HG03575 (cell line): ENCODE measurements around the gene OR5AK2.
"Not testable (repeated sequence)": the region's sequence is repeated elsewhere in the genome, so short reads cannot be mapped to it uniquely, and the experiment has no call there.

Experiments used
- ATAC-seq: cut with Tn5 transposase; IDR thresholded peaks from one replicate; pipeline ENCODE4 v1.9.1; 2021; ENCODE audit not compliant: unreplicated experiment, insufficient number of reproducible peaks, low FRiP score; ENCODE audit errors: extremely low read depth

OR5AK2 gene, protein sequence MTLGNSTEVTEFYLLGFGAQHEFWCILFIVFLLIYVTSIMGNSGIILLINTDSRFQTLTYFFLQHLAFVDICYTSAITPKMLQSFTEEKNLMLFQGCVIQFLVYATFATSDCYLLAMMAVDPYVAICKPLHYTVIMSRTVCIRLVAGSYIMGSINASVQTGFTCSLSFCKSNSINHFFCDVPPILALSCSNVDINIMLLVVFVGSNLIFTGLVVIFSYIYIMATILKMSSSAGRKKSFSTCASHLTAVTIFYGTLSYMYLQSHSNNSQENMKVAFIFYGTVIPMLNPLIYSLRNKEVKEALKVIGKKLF

DNA sequence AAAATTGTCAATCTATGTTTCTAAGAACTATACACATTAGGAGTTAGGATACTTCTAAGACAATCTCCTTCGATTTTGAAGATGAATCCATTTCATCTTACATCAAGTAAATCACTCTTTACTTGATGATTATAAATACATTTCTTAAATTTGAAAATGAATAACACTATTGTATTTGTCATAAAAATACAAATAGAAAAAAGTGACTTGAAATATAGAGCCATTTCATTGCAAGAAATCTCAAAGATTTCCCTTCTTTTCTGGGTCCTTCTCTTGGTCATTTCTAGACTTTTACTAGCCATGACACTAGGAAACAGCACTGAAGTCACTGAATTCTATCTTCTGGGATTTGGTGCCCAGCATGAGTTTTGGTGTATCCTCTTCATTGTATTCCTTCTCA is at the start of gene OR5AK2:
TSS of gene OR5AK2 (plus strand) at position 301 of the 400 bp plus-strand sequence. CDS start at position 301, 0 bp downstream.
- no peak for ATAC-seq

DNA sequence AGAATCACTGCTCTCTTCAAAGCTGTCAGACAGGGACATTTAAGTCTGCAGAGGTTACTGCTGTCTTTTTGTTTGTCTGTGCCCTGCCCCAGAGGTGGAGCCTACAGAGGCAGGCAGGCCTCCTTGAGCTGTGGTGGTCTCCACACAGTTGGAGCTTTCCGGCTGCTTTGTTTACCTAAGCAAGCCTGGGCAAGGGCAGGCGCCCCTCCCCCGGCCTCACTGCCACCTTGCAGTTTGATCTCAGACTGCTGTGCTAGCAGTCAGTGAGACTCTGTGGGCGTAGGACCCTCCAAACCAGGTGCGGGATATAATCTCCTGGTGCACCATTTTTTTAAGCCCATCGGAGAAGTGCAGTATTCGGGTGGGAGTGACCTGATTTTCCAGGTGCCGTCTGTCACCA is 43.2 kb upstream of the OR5AK2 start:
- ATAC-seq: not testable (repeated sequence)

DNA sequence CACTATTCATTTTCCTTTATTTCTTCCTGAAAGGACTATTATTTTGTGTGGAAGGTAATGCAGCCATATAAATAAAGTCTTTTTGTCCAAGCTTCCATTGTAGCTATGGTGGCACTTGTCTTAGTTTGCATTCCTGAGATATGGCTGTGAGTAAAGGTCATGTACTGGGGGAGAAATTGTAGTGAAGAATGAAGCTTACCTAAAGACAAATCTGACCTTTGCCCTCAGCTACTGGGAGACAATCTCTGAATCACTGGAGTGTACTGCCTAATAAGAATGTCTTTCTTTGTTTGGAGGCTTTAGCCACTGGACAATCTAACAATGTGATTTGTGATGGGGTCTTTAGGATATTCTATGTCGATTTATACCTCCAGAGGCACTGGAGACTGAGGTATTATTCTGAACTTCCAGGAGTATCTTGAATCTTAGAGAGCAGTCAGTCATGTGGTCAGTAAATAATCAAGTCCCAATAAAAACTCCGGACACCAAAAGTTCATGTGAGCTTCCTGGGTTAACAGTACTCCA is 39.7 kb upstream of the OR5AK2 start:
- no peak for ATAC-seq

DNA sequence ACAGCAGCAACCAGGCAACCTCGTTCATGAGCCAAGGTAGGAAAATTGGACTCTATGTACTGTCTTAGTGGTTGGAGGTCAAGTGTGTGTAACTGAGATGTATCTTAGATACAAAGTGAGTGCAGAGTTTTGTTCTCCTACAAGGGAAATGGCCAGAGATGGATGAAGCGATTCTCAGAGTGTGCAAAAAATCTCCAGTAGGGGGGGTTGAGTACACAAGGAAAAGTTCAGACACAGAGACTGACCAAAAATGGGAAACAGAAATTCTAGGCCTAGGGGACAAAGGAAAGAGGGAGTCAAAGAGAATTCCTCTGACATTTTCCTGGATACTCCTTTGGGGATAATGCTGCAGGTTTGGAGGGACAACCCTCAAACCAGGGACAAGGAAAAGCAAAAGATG is 38.2 kb upstream of the OR5AK2 start:
- no peak for ATAC-seq

DNA sequence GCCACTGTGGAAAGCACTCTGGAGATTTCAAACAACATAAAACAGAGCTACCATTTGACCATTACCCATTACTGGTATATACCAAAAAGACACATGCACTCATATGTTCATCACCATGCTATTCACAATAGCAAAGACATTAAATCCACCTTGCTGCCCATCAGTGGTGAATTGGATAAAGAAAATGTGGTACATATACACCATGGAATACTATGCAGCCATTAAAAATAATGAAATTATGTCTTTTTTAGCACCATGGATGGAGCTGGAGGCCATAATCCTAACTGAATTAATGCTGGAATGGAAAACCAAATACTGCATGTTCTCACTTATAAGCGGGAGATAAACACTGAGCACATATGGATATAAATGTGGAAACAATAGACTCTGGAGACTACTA is 34.8 kb upstream of the OR5AK2 start:
- ATAC-seq: not testable (repeated sequence)

DNA sequence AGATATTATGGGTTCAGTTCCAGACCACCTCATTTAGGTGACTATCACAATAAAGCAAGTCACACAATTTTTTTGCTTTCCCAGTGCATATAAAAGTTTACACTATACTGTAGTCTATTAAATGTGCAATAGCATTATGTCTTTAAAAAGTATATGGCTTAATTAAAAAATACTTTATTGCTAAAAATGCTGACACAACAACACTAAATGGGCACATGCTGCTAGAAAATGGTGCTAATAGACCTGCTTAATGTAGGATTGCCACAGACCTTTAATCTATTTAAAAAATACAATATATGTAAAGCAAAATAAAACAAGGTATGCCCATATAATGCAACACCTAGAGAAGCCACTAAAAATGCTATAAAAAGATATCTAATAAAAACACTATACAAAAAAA is 27.1 kb upstream of the OR5AK2 start:
- no peak for ATAC-seq

DNA sequence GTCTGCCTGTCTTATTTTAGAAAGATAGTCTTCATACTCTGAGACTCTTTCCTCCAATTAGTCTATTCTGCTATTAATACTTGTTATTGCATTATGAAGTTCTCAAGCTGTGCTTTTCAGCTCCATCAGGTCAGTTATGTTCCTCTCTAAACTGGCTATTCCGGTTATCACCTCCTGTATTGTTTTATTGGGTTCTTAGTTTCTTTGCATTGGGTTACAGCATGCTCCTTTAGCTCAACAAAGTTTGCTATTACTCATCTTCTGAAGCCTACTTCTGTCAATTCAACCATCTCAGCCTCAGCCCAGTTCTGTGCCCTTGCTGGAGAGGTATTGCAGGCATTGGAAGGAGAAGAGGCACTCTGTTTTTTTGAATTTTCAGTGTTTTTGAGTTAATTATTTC is 21.0 kb upstream of the OR5AK2 start:
- no peak for ATAC-seq

DNA sequence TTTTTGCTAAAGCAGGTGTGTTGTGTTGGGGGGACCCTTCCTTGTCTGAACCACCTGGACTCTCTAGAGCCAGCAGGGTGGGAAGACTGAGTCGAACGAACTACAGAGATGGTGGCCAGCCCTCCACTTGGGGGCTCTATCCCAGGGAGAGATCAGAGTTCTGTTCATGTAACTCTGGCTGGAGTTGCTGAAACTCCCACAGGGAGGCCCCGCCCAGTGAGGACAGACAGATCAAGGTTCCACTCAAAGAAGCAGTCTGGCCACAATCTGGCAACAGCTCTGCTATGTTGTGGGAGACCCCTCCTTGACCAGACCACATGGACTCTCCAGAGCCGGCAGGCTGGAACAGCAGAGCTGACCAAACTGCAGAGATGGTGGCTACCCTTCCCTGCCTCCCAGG is 20.2 kb upstream of the OR5AK2 start:
- ATAC-seq: no peak

DNA sequence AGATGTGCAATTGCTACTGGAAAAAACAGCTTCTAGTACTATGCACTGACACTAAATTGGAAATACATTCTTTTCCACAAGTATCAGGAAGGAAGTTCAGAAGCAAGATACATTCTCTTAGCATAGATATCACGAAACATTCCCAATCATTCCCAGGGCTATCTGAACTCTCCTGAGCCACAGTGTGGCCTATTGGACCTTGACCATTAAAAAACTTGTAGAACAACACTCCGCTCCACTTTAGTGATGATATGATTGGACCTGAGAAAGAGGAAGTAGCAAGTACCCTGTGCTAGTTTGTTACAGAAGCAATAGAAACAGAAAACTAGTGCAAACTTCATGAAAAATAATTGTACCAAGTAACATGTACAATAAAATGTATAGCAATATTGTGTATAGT is 11.4 kb upstream of the OR5AK2 start:
- ATAC-seq: no peak

DNA sequence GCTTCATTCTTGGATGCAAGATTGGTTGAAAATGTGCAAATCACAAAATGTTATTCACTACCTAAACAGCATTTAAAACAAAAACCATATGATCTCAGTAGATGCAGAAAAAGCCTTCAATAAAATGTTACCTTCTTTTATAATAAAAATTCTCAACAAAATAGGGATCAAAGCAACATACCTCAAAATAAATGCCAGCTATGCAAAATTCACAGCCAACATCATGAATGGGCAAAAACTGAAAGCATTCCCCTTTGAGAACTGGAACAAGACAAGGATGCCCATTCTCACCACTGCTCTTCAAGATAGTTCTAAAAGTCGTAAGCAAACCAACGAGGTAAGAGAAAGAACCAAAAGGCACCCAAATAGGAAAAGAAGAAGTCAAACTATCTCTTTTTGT is 2.0 kb downstream of the OR5AK2 start:
- ATAC-seq: no peak

DNA sequence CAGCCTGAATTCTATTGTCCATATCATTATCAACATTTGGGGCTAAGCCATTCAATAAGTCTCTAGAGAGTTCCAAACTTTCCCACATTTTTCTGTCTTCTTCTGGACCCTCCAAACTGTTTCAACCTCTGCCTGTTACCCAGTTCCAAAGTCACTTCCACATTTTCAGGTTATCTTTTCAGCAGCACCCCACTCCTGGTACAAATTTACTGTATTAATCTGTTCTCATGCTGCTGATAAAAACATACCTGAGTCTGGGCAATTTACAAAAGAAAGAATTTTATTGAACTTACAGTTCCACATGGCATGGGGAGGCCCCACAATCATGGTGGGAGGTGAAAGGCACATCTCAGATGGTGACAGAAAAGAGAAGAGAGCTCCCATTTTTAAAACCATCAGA is 5.8 kb downstream of the OR5AK2 start:
- ATAC-seq: no peak

DNA sequence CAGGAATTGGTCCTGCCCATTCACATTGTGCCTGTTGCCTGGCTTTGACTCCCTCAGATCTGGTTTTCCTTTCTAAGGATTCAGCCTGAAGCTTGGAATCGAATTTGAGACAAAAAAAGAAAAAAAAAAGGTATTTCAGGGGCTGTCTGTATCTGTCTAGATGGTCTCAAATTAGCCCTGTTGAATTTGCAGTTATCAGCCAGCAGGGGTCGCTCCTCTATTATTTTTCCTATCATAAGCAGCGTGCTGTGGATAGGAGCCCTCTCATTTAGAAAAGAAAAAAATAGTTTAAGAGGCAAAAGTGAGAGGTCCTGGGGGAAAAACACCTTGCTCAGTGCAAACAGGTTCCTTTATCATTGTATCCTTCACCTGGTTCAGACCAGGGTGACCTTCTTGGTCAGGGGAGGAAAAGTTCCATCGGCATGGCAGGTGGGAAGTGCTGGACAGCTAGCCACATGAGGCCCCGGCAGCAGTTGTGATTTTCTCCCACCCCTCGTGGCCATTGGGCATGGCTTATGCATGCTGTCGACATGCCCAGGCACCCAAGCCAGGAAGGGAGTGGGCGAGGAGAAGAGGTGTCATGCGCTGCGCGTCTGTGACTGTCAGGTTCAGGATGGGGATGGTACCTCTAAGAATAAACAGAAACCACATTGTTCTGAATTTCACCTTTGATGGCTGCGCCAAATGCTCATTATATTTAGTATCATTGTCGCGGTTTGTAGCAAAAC is 13.1 kb downstream of the OR5AK2 start:
- no peak for ATAC-seq

DNA sequence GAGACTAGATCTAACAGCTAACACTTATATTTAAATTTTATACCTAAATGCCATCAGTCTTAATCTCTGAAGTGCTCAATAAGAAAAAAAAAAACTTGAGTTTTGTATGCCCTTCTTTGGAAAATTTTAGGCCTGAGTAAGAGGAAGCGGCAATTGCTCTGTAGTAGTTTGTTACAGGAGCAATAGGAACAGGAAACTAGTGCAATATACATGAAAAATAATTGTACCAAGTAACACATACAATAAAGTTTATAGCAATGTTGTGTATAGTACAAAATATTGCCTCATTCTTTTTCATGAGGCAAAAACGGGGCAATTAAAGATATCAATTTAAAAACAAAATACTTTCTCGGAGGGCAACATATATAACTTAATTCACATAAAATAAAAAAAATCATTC is 19.7 kb downstream of the OR5AK2 start:
- no peak for ATAC-seq

DNA sequence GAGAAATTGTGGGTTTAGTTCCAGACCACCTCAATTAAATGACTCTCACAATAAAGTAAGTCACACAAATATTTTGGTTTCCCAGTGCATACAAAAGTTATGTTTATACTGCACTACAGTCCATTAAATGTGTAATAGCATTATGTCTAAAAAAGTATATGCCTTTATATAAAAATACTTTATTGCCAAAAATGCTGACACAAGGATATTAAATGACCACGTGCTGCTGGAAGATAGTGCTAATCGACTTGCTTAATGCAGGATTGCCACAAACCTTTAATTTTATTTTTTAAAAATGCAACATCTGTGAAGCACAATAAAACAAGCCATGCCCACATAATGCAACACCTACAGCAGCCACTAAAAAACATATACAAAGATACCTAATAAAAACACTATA is 27.0 kb downstream of the OR5AK2 start:
- ATAC-seq: no peak

DNA sequence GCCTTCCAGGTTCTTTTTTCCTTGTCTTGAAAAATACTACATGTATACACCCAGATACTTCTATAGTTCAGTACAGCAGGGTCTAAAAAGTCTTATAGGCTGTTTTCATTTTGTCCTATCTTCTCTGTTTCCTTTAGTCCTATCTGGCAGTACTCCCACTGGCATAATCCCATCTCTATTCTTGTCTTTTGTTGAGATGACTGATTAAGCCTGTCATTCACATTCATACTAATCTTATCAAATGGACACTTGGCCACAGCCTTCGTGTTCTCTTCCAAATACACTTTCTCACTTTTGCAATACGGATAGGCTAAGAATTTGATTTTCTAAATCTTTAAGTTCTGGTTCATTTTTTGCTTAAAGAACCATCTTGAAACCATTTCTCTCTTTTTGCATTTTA is 42.8 kb downstream of the OR5AK2 start:
- no peak for ATAC-seq
